ENCODE measurements around the gene SLC49A4.

Gene SLC49A4

GRCh38 chr3:122859021-122859805, 64.3 kb downstream of the SLC49A4 start:
- no peak for DNase-seq

DNA sequence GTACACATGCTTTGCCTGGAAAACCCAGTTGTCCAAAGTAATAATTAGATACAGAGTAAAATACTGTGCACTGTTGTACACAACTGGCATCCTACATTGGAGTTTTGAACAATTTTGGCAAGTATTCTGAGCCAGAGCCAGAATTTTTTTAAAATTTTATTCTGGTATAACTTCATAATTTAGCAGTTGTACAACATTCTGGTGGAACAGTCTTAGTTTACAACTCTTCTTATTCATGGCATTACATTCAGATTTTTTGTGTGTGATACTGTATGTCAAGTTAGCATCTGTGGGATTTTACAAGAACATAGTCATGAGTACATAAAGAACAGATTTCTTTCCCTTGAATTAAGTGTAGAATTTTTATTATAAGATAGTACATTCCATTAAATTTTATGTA, 67.5 kb downstream of the SLC49A4 start:
- DNase-seq = no peak

- DNase-seq = no peak
Measured at GRCh38 chr3:122864498-122864897, 69.6 kb downstream of the SLC49A4 start.

GRCh38 chr3:122868322-122868721, 73.5 kb downstream of the SLC49A4 start:
- DNase-seq = no peak

- no peak for DNase-seq
Measured at GRCh38 chr3:122873741-122874515, 79.1 kb downstream of the SLC49A4 start.

DNA sequence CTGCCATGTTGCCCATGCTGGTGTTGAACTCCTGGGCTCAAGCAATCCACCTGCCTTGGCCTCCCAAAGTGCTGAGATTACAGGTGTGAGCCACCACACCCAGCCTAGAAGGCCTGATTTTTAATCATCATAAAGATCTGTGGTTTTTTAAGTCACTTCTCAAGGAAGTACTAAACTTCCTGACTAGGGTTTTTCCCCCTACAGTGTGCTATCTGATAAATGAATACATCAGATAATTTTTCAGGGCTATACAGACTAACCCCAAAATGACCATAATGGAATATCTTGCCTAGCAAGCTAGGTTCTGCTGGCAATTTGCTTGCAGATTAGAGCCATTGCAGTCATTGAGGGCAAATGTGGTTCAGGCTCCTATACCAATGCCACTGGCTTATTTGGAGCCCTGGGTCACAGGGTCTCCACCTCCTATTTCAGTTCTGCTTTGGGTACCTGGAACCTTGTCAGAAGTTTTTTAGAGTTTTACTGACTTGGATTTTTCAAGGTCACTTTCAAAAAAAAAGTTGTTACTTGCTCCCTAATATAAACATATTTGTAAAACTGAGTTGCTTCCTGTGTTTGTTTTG, 80.8 kb downstream of the SLC49A4 start:
- no peak for DNase-seq

GRCh38 chr3:122880173-122880572, 85.3 kb downstream of the SLC49A4 start:
- no peak for DNase-seq

GRCh38 chr3:122880624-122881023, 85.8 kb downstream of the SLC49A4 start:
- no peak for DNase-seq

- DNase-seq = no peak
Measured at GRCh38 chr3:122882361-122882947, 87.6 kb downstream of the SLC49A4 start.

- no peak for DNase-seq
Measured at GRCh38 chr3:122886251-122886650, 91.4 kb downstream of the SLC49A4 start.

GRCh38 chr3:122886946-122887345, 92.1 kb downstream of the SLC49A4 start:
- no peak for DNase-seq

DNA sequence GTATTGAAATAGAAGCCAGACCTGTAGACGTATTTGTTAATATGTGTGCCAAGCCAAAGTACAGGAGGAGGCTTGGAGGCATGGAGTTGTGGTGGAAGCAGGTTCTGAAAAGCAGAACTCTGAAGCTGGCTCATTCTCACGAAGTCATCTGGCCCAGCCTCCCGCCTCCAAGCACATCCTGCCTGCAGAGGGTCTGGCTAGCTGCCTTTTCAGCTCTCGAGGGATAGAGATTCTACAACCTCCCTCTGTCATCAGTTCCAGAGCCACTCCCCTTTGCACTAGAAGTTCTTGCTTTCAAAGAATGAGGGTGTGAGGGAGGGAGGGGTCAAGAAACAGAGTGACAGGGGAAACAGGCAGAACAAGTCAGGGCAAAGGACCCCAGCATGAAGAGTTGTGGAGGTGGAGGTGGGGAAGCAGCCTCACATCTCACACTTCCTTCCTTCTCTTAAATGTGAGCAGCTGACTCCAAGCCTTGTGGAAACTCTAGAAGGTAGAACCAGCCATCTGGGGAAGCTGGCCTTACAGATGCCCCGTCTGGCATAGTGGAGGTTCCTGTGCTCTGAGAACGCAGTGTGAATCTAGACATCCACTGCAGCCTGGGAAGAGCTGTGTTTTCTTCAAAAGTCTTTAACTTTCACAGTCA, 95.3 kb downstream of the SLC49A4 start:
- DNase-seq = no peak

GRCh38 chr3:122890720-122891220, 95.9 kb downstream of the SLC49A4 start:
- no peak for DNase-seq

DNA sequence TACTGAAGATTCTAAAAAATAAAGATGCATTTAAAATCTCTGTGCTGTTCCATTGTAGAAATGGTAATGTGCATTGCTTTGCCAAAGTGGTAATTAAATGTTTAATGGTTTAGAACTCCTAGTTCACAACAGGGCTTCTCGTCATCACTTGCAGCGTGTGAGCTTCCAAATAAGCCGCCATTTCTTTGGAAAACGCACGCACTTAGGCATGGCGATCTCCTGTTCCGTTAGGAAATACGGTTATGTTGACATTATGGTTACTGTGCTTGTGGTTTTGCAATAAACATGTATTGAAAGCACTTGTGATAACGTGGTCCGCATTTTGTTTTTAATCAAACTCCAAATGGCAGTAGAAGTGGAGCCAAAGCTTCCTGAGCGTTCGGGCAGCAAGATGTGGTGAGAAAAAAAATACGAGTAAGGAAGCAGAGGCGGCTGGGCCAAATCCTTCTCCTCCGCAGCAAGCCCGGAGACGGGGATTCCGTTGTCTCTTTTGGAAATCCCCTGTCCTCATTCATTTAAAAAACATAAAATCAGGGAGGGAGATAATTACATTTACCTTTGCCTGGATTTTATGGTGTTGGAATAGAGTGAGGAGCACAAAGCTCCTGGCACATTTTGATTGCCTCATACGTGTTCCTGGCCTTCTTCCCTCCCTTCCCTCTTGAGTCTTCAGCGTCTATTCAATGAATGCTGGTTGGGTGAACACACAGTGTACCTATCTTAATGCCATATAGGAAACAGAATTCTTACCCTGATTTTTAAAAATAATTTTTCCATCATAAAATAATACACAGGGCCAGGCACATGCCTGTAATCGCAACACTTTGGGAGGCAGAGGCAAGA, 97.5 kb downstream of the SLC49A4 start:
- no peak for DNase-seq

DNA sequence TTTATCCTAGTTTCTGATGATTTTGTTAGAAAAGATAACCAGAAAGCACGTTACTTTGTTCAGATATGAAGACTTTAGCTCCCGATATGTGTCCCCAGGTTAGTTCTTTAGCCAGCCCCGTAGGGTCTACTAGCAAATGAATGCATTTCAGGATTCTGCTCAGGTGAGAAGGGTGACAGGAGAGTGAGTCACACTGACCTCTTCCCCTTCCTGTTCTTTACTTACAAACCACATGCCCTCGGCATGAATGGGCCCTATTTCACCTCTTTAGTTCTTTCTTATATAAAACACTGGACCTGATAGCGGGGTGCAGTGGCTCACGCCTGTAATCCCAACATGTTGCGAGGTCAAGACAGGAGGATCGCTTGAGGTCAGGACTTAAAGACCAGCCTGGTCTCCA, 98.4 kb downstream of the SLC49A4 start:
- no peak for DNase-seq

DNA sequence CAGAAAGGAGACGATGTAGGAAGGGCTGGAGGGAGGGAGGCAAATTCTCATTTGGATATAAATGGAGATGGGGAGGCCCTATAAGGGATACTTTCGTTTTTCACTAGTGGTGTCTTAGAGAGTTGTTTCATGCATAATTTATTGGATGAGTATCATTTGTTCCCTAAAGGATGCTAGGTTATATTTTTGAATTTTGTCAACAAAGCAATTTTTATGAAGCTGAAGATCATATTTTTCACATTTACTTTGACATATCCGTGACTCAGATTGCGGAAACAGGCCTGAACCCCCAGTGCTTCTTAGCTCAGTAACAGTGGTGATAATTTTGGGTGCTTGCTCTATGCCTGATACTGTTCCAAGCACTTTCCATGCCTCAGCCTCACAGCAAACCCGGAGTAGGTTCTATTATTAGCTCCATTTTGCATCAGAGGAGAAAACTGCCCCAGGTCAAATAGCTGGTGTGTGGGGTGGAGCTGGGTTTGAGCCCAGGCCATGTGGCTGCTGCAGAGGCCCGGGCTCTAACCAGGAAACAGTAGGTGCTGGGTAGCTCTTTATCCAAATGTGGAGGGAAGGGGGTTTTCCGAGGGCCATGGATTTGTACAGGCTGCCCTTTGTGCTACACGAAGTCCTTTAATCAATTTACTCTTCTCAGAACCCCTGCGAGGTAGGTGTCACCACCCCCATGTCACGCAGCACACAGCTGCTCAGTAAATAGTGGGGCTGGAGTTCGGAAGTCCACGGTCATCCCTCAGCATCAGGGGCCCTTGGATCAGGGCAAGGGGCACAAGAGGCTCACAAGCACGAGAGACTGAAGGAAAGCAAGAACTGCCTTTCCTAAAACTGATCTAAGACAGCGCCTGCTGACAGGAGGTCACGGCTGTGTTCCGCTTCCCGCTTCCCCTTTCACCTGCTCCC, 99.1 kb downstream of the SLC49A4 start:
- no peak for DNase-seq

- no peak for DNase-seq
Measured at GRCh38 chr3:122898298-122898697, 103.4 kb downstream of the SLC49A4 start.

DNA sequence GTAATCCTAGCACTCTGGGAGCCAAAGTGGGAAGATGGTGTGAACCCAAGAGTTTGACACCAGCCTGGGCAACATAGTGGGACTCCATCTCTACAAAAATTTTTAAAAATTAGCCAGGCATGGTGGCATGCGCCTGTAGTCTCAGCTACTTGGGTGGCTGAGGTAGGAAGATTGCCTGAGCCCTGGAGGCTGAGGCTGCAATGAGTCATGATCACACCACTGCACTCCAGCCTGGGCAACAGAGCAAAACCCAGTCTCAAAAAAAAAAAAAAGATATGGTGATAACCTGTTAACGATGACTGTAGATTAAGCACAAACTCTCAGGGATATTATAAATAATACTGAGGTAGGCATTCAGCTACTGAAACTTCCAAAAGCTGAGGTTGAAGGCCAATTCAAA, 107.5 kb downstream of the SLC49A4 start:
- no peak for DNase-seq

DNA sequence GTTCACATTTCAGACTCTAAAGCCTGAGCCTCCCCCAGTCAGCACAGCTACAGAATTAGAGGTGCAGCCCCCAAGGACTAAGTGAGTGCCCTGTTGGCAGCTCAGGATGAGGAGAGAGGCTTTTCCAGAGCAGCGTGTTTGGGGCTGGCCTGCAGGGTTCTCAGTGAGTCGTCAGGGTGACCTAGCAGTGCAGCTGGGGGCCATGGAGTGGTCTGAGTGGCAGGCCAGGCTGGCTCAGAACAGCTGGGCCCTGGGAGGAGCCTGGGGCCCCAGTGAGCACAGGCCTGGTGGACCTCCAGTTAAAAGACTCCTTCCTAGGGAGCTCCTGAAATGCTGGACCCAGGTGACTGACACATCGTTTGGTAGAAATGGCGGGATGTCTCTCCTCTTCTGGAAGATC, 108.3 kb downstream of the SLC49A4 start:
- no peak for DNase-seq

GRCh38 chr3:122907471-122907870, 112.6 kb downstream of the SLC49A4 start:
- DNase-seq = no peak

DNA sequence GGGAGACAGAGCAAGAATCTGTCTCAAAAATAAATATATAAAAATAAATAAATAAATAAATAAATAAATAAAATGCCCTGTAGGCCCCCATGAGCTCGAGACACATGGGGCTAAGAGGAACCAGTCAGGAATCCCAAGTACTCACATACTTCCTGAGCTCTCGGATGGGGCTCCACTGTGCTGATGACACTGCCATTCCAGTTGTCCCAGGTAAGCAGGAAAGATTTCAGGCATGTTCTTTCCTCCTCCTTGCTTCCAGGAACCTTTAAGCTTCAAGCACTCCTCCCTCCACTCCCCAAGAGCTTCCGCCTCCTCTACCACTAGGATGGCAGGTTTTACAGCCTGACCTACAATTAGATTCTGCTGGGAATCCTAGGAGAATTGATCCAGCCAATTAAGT, 113.4 kb downstream of the SLC49A4 start:
- DNase-seq = no peak
